ENCODE measurements around the gene CBFB.

- TF ChIP-seq EZH2 (IDR thresholded peaks at IDR 0.05; ENCODE audit: low read depth, unreplicated experiment) (no peak), POLR2AphosphoS5 (IDR thresholded peaks at IDR 0.05; ENCODE audit: low read depth) (no peak), CTCF (conservative IDR thresholded peaks at IDR 0.05; ENCODE audit: low read depth in 2 of 2) (no peak)
Observed at GRCh38 chr16:67144943-67145342, 116.0 kb downstream of the CBFB start.

Measured in GM23338 (cell line).